ENCODE data around the gene ZNF592. TPM values are rescaled to one million over a fixed set of nuclear protein-coding genes. Genes with fewer than 3 reads are reported as not detected.
A peak's percentile ranks its signal among the peaks of the same experiment; 100 is the strongest.

ZNF592 gene
- total RNA-seq, 4 donors from 2014 or later = 23.5 to 41.1 (median 26.5) TPM

DNA sequence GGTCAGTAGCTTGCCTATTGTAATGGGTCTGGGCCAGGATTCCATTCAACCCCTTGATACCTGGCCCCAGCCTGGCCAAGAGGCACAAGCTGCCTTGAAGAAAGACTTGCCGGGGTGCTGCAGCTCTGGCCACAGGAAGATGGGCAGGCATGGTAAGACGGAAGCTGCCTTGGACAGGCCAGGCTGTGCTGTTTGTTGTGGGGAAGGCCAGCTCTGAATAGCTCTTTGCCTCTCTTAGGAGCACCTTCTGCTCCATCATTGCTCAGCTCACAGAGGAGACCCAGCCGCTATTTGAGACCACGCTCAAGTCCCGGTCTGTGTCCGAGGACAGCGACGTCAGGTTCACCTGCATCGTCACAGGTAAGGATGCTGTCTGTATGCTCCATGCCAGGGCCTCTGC lies 78.9 kb downstream of the ZNF592 start:
- Histone ChIP-seq H3K4me1 (peaks cover 0 to 12% (median 4%) of the 10 kb centered on the region in 4 donors), H3K4me3 (no peak overlapping the region), H3K36me3 (no peaks in the 10 kb centered on the region), H3K9me3 (no peaks in the 10 kb centered on the region), H3K27me3 (no peaks in the 10 kb centered on the region), H3K27ac (no peak overlapping the region)
- intact Hi-C loops (cut with DNase I; ENCODE audit: low total_unique reads) (no loop called here), in situ Hi-C loops (cut with MboI; ENCODE audit: low pct_ligation_motif_present in 1 of 4, low pct_unique_long_range_greater_than_20kb in 1 of 4, low sequenced_read_pairs in 3 of 4) (no loop called here)
- 96% methylated on average over 9 of the region's 9 CpGs; no CpG with 5 or more reads in 1 of the 2 donors for WGBS, 2 donors (ENCODE audit: low coverage in 1 of 2)
- no peak for TF ChIP-seq EP300 (IDR thresholded peaks at IDR 0.05; ENCODE audit: low read depth)
- TF ChIP-seq, protein P1, sequence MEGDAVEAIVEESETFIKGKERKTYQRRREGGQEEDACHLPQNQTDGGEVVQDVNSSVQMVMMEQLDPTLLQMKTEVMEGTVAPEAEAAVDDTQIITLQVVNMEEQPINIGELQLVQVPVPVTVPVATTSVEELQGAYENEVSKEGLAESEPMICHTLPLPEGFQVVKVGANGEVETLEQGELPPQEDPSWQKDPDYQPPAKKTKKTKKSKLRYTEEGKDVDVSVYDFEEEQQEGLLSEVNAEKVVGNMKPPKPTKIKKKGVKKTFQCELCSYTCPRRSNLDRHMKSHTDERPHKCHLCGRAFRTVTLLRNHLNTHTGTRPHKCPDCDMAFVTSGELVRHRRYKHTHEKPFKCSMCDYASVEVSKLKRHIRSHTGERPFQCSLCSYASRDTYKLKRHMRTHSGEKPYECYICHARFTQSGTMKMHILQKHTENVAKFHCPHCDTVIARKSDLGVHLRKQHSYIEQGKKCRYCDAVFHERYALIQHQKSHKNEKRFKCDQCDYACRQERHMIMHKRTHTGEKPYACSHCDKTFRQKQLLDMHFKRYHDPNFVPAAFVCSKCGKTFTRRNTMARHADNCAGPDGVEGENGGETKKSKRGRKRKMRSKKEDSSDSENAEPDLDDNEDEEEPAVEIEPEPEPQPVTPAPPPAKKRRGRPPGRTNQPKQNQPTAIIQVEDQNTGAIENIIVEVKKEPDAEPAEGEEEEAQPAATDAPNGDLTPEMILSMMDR (IDR thresholded peaks at IDR 0.05) = no peak
- no peak for TF ChIP-seq POLR2AphosphoS5 (IDR thresholded peaks at IDR 0.05)
- TF ChIP-seq POLR2A (IDR thresholded peaks at IDR 0.05) = no peak
- no peak for DNase-seq

DNA sequence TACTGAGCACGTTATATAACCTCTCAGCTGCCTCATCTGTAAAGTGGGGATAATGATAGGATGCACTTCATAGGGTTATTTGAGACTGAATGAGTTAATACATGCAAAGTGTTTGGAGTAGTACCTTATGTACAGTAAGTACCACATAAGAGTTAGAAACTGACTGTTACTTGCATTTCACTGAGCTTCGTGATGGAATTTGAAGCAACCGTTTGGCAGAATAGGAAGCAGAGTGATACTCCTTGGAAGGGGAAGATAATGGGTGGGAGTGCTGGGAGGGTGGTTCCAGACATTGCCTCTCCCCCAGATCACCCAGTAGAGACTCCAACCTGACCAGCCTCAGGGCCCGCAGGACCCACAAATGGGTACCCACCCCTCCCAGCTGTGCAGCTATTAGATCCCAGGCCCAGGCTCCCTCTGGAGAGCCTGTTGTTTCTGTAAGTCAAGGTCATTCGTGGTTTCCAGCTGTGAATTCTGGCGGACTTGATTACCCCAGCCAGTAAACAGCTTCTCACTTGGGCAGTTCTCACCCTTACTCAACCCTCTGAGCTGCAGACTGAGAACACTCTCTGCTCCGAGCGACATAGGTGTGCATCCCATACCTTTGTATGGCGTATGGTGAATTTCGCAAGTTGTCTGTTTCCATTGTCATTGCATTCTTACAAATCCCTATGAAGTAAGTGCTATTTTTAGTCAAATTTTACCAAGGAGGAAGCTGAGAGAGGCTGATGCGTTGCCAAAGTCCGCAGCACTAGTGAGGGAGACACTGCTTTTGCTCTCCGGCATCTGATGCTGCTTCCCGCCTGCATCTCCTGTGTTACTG lies 79.9 kb downstream of the ZNF592 start:
- intact Hi-C loops (cut with DNase I; ENCODE audit: low total_unique reads) (no loop called here), in situ Hi-C loops (cut with MboI; ENCODE audit: low pct_ligation_motif_present in 1 of 4, low pct_unique_long_range_greater_than_20kb in 1 of 4, low sequenced_read_pairs in 3 of 4) (no loop called here)
- Histone ChIP-seq H3K4me1 (peaks cover 0 to 13% (median 5%) of the 10 kb centered on the region in 4 donors), H3K36me3 (no peaks in the 10 kb centered on the region), H3K9me3 (no peaks in the 10 kb centered on the region), H3K27ac (peak overlapping the region in 2 of 4 donors; percentile 48 to 54), H3K27me3 (no peaks in the 10 kb centered on the region), H3K4me3 (no peak overlapping the region)
- DNase-seq = no peak
- TF ChIP-seq EP300 (IDR thresholded peaks at IDR 0.05; ENCODE audit: low read depth) = no peak
- TF ChIP-seq, protein P1 (IDR thresholded peaks at IDR 0.05) = no peak
- no peak for TF ChIP-seq POLR2A (IDR thresholded peaks at IDR 0.05)
- no peak for TF ChIP-seq POLR2AphosphoS5 (IDR thresholded peaks at IDR 0.05)
- WGBS, 2 donors (ENCODE audit: low coverage in 1 of 2) = 67 to 83% methylated on average over 6 to 14 of the region's 14 CpGs

DNA sequence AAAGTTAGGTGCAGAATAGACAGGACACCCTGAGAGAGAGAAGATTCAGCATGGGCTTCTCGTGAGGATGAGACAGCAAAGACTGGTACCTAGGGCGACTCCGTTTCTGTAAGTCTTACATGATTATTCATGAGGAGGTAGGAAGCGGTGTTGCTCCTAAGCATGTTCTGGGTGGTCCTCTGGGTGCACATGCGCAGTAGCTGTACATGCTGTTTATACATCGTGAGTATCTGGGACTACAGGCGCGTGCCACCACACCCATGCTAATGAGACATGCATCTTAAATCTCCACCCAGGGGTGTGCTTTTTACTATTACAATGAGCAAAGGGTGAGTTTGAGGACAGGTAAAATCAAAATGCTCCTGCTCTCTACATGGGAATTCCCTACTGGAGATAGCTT lies 81.0 kb downstream of the ZNF592 start:
- Histone ChIP-seq H3K4me1 (peaks cover 0 to 9% (median 3%) of the 10 kb centered on the region in 4 donors), H3K27me3 (no peaks in the 10 kb centered on the region), H3K9me3 (no peaks in the 10 kb centered on the region), H3K27ac (peak overlapping the region in 1 of 4 donors; percentile 7), H3K36me3 (no peaks in the 10 kb centered on the region), H3K4me3 (no peak overlapping the region)
- no peak for TF ChIP-seq POLR2AphosphoS5 (IDR thresholded peaks at IDR 0.05)
- TF ChIP-seq POLR2A (IDR thresholded peaks at IDR 0.05) = no peak
- TF ChIP-seq EP300 (IDR thresholded peaks at IDR 0.05; ENCODE audit: low read depth) = no peak
- TF ChIP-seq, protein P1 (IDR thresholded peaks at IDR 0.05) = no peak
- DNase-seq = no peak
- 86 to 96% methylated on average over 3 to 8 of the region's 8 CpGs for WGBS, 2 donors (ENCODE audit: low coverage in 1 of 2)
- intact Hi-C loops (cut with DNase I; ENCODE audit: low total_unique reads) (no loop called here), in situ Hi-C loops (cut with MboI; ENCODE audit: low pct_ligation_motif_present in 1 of 4, low pct_unique_long_range_greater_than_20kb in 1 of 4, low sequenced_read_pairs in 3 of 4) (no loop called here)

DNA sequence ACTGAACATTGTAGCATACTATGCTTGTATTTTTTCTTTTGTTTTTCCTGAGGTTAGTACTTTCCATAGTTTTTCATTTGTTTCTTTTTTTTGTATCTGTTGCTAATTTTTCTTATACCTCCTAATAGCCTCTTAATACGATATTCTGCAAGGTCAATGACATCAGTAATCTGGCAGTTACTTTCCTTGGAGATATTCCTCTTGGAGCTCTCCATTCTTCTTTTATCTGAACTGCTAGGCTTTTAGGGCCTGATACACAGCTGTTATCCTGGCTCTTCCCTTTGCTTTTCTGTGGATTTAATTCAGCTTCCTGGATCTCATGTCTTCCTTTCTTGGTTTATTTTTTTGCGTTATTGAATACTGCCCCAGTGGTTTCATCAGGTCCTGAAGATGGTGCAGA lies 81.6 kb downstream of the ZNF592 start:
- WGBS, 2 donors (ENCODE audit: low coverage in 1 of 2) = 76 to 78% methylated on average over 2 of the region's 2 CpGs
- Histone ChIP-seq H3K27ac (peak overlapping the region in 1 of 4 donors; percentile 19), H3K27me3 (no peaks in the 10 kb centered on the region), H3K36me3 (no peaks in the 10 kb centered on the region), H3K4me3 (no peak overlapping the region), H3K4me1 (peaks cover 0 to 9% (median 1%) of the 10 kb centered on the region in 4 donors), H3K9me3 (no peaks in the 10 kb centered on the region)
- no peak for DNase-seq
- in situ Hi-C loops (cut with MboI; ENCODE audit: low pct_ligation_motif_present in 1 of 4, low pct_unique_long_range_greater_than_20kb in 1 of 4, low sequenced_read_pairs in 3 of 4) = no loop called here
- TF ChIP-seq, protein P1 (IDR thresholded peaks at IDR 0.05) = no peak
- TF ChIP-seq POLR2AphosphoS5 (IDR thresholded peaks at IDR 0.05) (no peak), EP300 (IDR thresholded peaks at IDR 0.05; ENCODE audit: low read depth) (no peak), POLR2A (IDR thresholded peaks at IDR 0.05) (no peak)
- intact Hi-C loops (cut with DNase I; ENCODE audit: low total_unique reads) = no loop called here

All from transverse colon (tissue), 4 donors.